HS-27A (cell line): ENCODE results near the gene WDTC1.

Source experiments
- DNase-seq: peaks from one replicate; pipeline ENCODE4 v3.0.0-alpha.2; 2012; ENCODE audit warnings: low read depth, missing footprints

WDTC1 gene

GRCh38 chr1:27356277-27356618 lies 121.8 kb downstream of the WDTC1 start:
- no peak for DNase-seq

DNA sequence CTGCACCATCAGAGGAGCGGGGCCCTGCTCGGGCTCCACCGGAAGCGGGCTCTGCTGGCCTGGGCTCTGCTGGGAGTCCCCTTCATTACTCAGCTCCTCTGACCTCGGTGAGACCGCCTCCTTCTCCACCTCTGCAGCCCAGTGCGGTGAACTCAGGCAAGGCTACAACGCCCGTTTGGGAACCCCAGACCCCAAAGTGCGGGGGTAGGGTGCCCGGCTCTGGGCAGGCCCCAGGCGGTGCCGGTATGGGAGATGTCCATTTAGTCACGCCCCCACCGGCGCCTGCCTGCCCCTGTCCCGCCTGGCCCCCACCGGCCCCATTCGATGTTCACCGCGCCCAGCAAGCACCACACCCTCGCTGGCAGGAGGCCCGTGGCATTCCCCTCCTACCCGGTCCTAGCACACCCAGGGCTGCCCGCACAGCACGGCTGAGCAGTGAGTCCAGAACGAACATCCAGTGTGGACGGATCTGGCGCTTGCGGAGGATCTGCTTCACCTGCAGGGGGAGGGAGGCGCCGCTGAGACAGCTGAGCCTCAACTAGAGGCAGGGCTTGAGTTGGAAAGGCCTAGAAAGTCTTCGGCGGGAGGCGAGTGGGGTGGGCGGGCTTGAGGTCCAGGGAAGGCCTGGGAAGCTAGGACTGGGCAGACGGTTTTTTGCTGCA lies 122.3 kb downstream of the WDTC1 start:
- DNase-seq, result no peak

GRCh38 chr1:27357281-27358037 lies 123.0 kb downstream of the WDTC1 start:
- no peak for DNase-seq
